A673 (cell line): ENCODE measurements around the gene MICALL2. TPM values are rescaled to one million over a fixed set of nuclear protein-coding genes. Genes with fewer than 3 reads are reported as not detected.

Experiments
- BruUV-seq: library from RNA; stranded (reverse); fragments of 400-500 nt; replicated peaks from 2 replicates; lab custom pipeline; 2021; lab: Mats Ljungman, UMichigan
- CTCF ChIA-PET: fragments of 300-600 bp; sonication (Branson Sonifier 250); formaldehyde crosslinking; loops from one replicate; lab custom pipeline; 2022; ENCODE audit warnings: antibody characterized with exemption; lab: Charles Lee
- POLR2A ChIA-PET: fragments of 300-600 bp; sonication (Branson Sonifier 250); formaldehyde crosslinking; loops from one replicate; lab custom pipeline; 2022; ENCODE audit warnings: antibody characterized with exemption; ENCODE audit not compliant: low non-redundant PET; lab: Charles Lee
- DNase-seq: peaks from one replicate; pipeline ENCODE4 v3.0.0-alpha.2; 2015; ENCODE audit warnings: low spot score
- H3K27ac ChIP-seq: fragments of 200-600 bp; sonication (generic); 2 replicates; pipeline ENCODE4 v1.5.1; 2016; ENCODE audit warnings: mixed run types, low read depth, mild to moderate bottlenecking, mixed read lengths, antibody characterized with exemption, low read length; ENCODE audit not compliant: poor library complexity, severe bottlenecking
- H3K27me3 ChIP-seq: fragments of 200-600 bp; sonication (generic); replicated peaks from 2 replicates; pipeline ENCODE4 v1.6.1; 2017; ENCODE audit warnings: mixed run types, low read depth, mild to moderate bottlenecking, mixed read lengths, antibody characterized with exemption, low read length; ENCODE audit not compliant: insufficient read depth, poor library complexity
- H3K36me3 ChIP-seq: fragments of 200-600 bp; sonication (generic); 2 replicates; pipeline ENCODE4 v1.6.1; 2016; ENCODE audit warnings: mixed run types, mild to moderate bottlenecking, mixed read lengths, antibody characterized with exemption, low read length; ENCODE audit not compliant: insufficient read depth, poor library complexity, severe bottlenecking
- H3K4me1 ChIP-seq: fragments of 200-600 bp; sonication (generic); 2 replicates; pipeline ENCODE4 v1.6.1; 2017; ENCODE audit warnings: mixed run types, mild to moderate bottlenecking, mixed read lengths, antibody characterized with exemption, low read length; ENCODE audit not compliant: insufficient read depth, poor library complexity, severe bottlenecking
- H3K4me3 ChIP-seq: fragments of 200-600 bp; sonication (generic); 2 replicates; pipeline ENCODE4 v1.5.1; 2016; ENCODE audit warnings: low read depth, mixed run types, mild to moderate bottlenecking, mixed read lengths, low read length; ENCODE audit not compliant: poor library complexity, severe bottlenecking
- H3K9me3 ChIP-seq: fragments of 200-600 bp; sonication (generic); 2 replicates; pipeline ENCODE4 v1.6.1; 2016; ENCODE audit warnings: mixed run types, low read depth, mild to moderate bottlenecking, mixed read lengths, antibody characterized with exemption, low read length; ENCODE audit not compliant: poor library complexity, severe bottlenecking
- CTCF ChIP-seq: fragments of 300-800, 200-600 bp; sonication (generic); conservative IDR thresholded peaks from 2 replicates; pipeline ENCODE4 v1.5.1; 2017; ENCODE audit warnings: low read depth, mild to moderate bottlenecking, antibody characterized with exemption, low read length, moderate library complexity, mixed read lengths
- EZH2 ChIP-seq: fragments of 200-600 bp; sonication (generic); IDR thresholded peaks from 2 replicates; pipeline ENCODE4 v1.6.1; 2017; ENCODE audit warnings: borderline replicate concordance, low read depth, mild to moderate bottlenecking, mixed read lengths, antibody characterized with exemption, low read length; ENCODE audit not compliant: poor library complexity, severe bottlenecking
- intact Hi-C: fragments of 100-400 bp; cut with micrococcal nuclease; formaldehyde crosslinking; loops from one replicate; pipeline ENCODE4 v1.10.0; 2022; ENCODE audit not compliant: unreplicated experiment
- total RNA-seq: library from RNA; stranded (reverse); gene quantifications from 2 replicates; pipeline ENCODE4 v1.2.3, GENCODE V29; 2021

The MICALL2 gene
- total RNA-seq, 1 experiment from 2014 or later = 10.1 TPM

- intact Hi-C loops = no loop called here
- Histone ChIP-seq H3K4me1 (peaks cover 5% of the 10 kb centered on the region), H3K36me3 (peaks cover 19% of the 10 kb centered on the region), H3K27me3 (no peaks in the 10 kb centered on the region), H3K27ac (peak within 1 kb of the TSS; percentile 84), H3K9me3 (no peaks in the 10 kb centered on the region), H3K4me3 (peak within 1 kb of the TSS; percentile 100)
- POLR2A ChIA-PET = no interaction called here
- CTCF ChIA-PET = no interaction called here
- TF ChIP-seq EZH2 (no peak), CTCF (peak; percentile 70)
- peak; percentile 96 for DNase-seq
- TSS peak; percentile 57 for BruUV-seq
Measured at GRCh38 chr7:1503816-1504775, 44.8 kb upstream of the MICALL2 start, which contains the start of gene INTS1. INTS1 (minus strand) TSS chr7:1504389; CDS start chr7:1503960, 429 bp downstream.

- TF ChIP-seq CTCF (no peak), EZH2 (no peak)
- POLR2A ChIA-PET = no interaction called here
- DNase-seq = no peak
- H3K9me3 ChIP-seq = no peaks in the 10 kb centered on the region
- peaks cover 20% of the 10 kb centered on the region for H3K36me3 ChIP-seq
- peaks cover 5% of the 10 kb centered on the region for H3K4me1 ChIP-seq
- peak overlapping the region; percentile 100 for H3K4me3 ChIP-seq
- no peaks in the 10 kb centered on the region for H3K27me3 ChIP-seq
- CTCF ChIA-PET = no interaction called here
- peak overlapping the region; percentile 84 for H3K27ac ChIP-seq
- intact Hi-C loops = no loop called here
- BruUV-seq = no TSS peak
Measured at GRCh38 chr7:1503390-1503789, 44.1 kb upstream of the MICALL2 start.

GRCh38 chr7:1502845-1503244, 43.6 kb upstream of the MICALL2 start:
- BruUV-seq = no TSS peak
- no peak for DNase-seq
- no peak for TF ChIP-seq EZH2
- no peak for TF ChIP-seq CTCF
- intact Hi-C loops = no loop called here
- ChIA-PET POLR2A (no interaction called here), CTCF (no interaction called here)
- no peaks in the 10 kb centered on the region for H3K27me3 ChIP-seq
- H3K27ac ChIP-seq = peak overlapping the region; percentile 84
- H3K4me3 ChIP-seq = peak overlapping the region; percentile 100
- H3K9me3 ChIP-seq = no peaks in the 10 kb centered on the region
- peaks cover 5% of the 10 kb centered on the region for H3K4me1 ChIP-seq
- peaks cover 23% of the 10 kb centered on the region for H3K36me3 ChIP-seq
